HG02763 (cell line): ENCODE results near the gene SSC5D.

Experiments used
- ATAC-seq: cut with Tn5 transposase; IDR thresholded peaks from one replicate; pipeline ENCODE4 v1.9.1; 2021; ENCODE audit warnings: mild to moderate bottlenecking, moderate library complexity; ENCODE audit not compliant: unreplicated experiment

Gene SSC5D

GRCh38 chr19:55535173-55535964 lies 47.1 kb downstream of the SSC5D start:
- no peak for ATAC-seq

DNA sequence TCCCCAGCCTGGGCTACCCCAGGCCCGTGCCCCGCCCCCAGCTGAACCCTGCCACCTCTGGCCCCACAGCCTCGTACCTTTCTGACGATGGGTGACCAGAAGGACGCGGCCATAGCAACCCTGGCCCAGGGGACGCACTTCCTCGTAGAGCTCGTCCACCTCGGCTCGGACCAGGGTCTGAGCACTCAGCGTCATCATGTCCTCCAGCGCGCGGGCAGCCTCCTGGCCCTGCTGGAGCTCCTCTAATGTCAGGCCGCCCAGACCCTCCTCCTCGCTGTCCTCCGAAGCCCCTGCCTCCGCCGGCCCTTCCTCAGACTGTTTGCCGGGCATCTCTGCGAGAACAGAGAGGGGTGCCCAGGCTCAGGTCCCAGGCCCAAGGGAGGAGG lies 47.7 kb downstream of the SSC5D start:
- ATAC-seq = no peak

- no peak for ATAC-seq
Measured at GRCh38 chr19:55536366-55536765, 48.1 kb downstream of the SSC5D start.

DNA sequence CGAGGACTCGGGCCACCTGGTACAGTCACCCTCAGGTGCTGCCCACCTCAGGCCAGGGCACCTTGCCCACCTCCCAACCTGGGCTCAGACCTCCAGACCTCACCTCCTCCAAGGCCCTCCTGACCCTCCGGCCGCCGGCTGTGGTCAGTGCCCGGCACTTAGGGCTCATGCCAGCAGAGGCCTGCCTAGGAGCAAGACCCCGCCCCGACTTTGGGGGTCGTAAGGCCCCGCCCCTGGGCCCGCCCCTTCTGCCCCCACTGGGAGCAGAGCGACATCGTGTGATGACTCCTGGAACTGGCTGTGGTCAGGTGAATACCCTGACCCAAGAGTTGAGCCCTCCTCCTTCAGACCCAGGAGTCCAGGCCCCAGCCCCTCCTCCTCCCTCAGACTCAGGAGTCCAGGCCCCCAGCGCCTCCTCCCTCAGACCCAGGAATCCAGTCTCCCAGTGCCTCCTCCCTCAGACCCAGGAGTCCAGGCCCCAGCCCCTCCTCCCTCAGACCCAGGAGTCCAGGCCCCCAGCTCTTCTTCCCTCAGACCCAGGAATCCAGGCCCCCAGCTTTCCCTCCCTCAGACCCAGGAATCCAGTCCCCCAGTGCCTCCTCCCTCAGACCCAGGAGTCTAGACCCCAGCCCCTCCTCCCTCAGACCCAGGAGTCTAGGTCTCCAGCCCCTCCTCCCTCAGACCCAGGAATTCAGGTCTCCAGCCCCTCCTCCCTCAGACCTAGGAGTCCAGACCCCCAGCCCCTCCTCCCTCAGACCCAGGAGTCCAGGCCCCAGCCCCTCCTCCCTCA lies 48.9 kb downstream of the SSC5D start, which contains the start of gene SBK2:
Gene SBK2 (minus strand): TSS at position 183 of the 790 bp plus-strand sequence. CDS start 839 bp downstream, outside the sequence.
- ATAC-seq = no peak

DNA sequence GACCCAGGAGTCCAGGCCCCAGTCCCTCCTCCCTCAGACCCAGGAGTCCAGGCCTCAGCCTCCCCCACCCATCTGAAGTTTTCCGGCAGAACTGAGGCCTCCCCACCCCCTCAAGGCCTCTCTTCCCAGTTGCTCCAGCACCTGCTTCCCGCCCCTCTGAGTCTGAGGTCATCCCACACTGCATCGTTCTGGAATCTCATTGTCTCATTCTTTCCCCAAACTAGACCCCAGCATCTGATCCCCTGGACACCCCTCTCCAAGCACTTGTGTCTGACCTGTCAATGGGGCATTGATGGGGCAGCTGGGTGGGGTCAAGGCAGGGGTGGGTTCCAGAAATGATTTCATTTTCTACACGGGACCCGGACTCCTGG lies 49.5 kb downstream of the SSC5D start:
- no peak for ATAC-seq

GRCh38 chr19:55538132-55538531 lies 49.9 kb downstream of the SSC5D start:
- no peak for ATAC-seq

GRCh38 chr19:55539090-55539984 lies 51.1 kb downstream of the SSC5D start:
- no peak for ATAC-seq

DNA sequence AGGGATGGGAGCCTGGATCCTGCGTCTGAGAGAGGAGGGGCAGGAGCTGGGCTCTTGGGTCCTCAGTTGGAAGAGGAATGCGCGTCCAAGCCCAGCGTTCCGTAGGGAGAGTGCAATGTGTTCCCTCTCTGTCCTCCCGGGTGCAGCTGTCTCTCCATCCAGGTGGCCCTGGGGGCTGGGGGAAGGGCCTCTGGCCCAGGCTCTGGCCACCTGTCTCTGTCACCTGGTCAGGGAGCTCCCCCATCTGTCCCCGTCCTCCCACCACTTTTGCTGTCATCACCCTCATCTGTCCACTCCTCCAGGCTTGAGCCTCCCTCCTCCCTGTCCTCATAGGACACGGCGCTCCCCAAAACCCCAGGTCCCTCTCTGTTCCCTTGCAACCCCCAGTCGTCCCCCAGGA lies 52.4 kb downstream of the SSC5D start:
- no peak for ATAC-seq

GRCh38 chr19:55541091-55541490 lies 52.9 kb downstream of the SSC5D start:
- no peak for ATAC-seq

DNA sequence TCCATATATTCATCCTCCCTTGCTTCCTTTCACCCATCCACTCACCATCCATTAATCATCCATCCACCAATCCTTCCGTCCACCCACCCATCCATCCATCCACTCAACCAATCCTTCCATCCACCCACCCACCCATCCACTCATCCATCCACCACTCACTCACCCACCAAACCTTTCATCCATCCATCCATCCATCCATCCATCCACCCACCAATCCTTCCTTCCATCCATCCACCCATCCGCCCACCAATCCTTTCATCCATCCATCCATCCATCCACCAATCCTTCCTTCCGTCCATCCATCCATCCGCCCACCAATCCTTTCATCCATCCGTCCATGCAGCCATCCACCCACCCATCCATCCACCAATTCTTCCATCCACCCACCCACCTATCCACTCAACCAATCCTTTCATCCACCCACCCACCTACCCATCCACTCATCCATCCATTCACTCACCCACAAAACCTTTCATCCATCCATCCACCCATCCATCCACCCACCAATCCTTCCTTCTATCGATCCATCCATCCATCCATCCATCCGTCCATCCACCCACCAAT lies 54.1 kb downstream of the SSC5D start:
- ATAC-seq = no peak

DNA sequence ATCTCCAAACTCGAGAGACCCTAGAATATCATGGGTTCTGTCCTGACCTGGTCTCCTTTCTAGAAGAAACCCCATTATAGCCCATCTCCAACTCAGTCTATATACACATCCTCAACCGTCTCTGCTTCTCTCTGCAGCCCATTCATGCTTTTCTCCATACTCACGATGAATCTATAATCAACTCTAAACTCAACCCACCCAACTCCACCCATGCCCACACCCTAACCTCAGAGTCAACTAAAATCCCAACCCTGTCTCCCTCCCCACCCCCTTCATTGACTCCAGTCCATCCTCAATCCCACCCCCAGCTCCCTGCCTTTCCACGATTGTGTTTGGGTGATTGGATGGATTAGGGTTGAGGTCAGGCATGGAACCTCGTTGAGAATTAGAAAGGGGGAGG lies 55.3 kb downstream of the SSC5D start:
- no peak for ATAC-seq

DNA sequence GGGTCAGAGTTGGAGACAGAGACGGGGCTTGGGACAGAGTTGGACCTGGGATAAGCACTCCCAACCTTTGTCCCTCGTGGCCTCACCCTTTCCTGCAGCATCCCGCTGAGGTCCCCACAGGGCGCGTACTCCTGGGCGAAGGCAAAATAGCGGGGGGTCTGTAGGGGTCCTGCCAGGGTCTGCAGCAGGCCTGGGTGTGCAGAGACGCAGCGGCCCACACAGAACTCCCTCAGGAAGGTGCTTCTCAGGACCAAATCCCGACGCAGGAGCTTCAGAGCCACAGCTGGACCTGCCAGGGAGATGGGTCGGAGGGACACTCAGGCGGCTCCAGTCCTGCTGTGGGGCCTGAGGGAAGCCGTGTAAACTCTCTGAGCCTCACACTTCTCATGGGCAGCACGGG lies 55.8 kb downstream of the SSC5D start:
- no peak for ATAC-seq

DNA sequence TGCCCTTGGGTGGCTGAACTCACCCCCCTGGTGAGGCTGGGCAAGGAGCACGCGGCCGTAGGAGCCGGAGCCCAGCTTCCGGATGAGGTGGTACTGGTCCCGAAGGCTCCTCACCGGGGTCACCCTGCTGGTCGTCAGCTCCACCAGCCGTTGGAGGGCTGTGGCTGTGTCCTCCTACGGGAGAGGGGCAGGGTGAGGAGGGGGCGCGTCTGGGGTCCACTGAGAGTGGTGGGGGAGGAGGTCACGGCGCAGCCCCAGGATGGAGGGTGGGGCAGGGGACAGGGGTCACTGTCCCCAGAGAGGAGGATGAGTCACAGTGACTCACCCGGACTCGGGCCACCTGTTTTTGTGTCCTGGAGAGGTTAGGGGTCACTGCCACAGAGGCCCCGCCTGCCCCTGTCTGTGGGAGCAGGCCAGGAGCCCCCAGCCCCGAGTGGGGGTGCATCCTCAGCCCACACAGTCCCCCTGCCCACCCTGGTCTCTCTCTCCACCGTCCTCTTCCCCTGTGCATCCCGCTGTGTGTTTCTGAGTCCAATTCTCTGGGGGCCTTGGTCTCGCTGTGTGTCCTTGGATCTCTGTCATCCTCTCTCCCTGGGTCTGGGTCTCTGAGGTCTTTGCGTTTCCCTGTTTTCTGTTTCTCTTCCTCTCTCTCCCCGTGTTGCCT lies 56.7 kb downstream of the SSC5D start:
- no peak for ATAC-seq

DNA sequence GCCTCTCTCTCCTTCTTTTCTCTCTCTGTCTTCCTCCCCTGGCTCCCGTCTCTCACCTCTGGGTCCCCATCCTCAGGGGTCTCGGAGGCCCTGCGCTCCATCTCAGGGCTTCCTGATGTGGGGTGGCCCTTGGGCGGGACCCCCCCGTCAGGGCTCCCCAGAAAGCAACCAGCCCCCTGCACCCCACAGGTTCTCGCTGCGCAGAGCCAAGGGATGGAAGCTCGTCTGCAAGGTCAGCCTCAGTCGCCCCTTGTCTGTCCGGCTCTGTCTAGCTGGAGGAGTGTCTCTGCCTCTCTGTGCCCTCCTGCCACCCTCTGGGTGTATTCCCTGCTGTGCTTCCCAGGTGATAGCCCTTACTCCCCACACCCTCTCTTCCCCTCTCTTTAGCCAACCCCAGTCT lies 57.2 kb downstream of the SSC5D start, which contains the start of gene SBK3:
Gene SBK3 (minus strand): TSS at position 101 of the 400 bp plus-strand sequence. CDS start 0 bp downstream, at position 101.
- no peak for ATAC-seq

DNA sequence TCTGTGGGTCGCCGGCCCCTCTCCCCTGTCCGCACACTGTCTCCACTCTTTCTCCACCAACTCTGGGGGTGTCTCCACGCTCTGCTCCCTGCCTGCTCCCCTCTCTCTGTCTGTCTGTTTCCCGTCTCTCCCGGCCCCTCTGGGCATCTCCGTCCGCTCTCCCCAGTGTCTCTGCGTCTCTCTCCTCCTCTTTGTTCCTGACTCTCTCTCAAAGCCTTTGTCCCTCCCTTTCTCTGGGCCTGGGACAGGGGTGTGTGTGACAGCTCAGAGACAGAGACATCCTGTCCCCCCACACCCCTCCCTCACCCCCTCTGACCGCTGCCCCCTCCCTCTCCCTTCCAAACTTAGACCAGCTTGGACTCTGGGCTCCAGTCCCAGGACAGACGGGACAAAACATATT lies 57.8 kb downstream of the SSC5D start:
- ATAC-seq = no peak

- ATAC-seq = no peak
Measured at GRCh38 chr19:55546822-55547614, 58.8 kb downstream of the SSC5D start.

GRCh38 chr19:55549500-55550320 lies 61.5 kb downstream of the SSC5D start:
- no peak for ATAC-seq

DNA sequence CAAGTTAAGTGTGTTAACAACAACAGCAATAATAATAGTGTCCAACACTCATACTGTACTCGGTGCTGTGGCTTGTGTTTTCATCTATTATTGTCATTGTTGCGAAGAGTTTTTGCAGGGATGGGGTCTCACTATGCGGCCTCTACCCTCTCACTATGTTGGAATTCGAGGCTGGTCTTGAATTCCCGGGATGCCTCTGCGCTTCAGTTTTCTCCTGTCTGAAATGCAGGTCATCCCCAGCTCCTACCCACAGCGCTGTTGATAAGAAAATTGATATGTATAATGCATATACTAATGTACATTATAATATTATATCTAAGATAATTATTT lies 62.0 kb downstream of the SSC5D start:
- ATAC-seq = no peak

GRCh38 chr19:55552206-55552605 lies 64.0 kb downstream of the SSC5D start:
- no peak for ATAC-seq
